ENCODE results near the gene DOK6. TPM values are rescaled to one million over a fixed set of nuclear protein-coding genes. Genes with fewer than 3 reads are reported as not detected.

DOK6 gene
- total RNA-seq, 1 experiment from 2014 or later = not detected

DNA sequence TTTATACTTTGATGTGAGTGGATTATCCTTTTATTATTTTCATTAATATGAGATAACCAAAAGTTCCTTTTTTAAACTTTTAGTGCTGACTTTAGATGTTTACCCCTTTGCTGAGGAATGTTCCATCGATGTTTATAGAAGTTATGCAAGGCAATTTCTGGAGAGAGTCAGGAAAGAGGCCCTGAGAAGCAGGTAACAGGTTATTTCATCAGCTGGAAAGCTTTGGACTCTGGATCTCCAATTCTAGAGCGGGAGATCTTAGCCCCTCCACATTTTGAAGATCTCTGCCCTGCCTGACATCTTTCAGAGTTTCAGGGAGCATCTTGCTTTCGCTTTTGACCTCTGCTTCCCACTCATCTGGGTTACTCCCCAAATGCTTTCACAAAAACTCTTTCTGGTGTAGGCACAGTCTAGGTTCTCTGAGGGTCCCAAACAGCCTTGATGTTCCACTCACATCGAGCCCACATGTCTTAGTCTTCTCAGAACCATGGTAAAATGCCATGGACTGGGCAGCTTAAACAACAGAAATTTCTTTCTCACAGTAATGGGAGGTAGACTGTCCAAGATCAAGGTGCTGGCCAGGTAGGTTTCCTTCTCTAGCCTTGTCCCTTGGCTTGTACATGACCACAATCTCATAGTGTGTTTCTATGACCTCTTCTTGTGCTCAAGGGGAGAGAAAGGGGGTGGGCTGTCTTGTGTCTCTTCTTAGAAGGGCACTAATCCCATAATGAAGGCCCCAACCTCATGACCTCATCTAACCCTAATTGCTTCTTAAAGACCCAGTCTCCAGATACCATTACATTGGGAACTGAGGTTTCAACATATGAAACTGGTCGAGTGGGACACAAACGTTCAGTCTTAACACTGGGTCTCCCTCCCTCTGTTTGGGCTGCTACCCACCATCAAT lies 87.1 kb downstream of the DOK6 start:
- no peak for DNase-seq
- CTCF ChIA-PET = no interaction called here
- BruUV-seq (replicated peaks) = no TSS peak
- TF ChIP-seq, protein P1, sequence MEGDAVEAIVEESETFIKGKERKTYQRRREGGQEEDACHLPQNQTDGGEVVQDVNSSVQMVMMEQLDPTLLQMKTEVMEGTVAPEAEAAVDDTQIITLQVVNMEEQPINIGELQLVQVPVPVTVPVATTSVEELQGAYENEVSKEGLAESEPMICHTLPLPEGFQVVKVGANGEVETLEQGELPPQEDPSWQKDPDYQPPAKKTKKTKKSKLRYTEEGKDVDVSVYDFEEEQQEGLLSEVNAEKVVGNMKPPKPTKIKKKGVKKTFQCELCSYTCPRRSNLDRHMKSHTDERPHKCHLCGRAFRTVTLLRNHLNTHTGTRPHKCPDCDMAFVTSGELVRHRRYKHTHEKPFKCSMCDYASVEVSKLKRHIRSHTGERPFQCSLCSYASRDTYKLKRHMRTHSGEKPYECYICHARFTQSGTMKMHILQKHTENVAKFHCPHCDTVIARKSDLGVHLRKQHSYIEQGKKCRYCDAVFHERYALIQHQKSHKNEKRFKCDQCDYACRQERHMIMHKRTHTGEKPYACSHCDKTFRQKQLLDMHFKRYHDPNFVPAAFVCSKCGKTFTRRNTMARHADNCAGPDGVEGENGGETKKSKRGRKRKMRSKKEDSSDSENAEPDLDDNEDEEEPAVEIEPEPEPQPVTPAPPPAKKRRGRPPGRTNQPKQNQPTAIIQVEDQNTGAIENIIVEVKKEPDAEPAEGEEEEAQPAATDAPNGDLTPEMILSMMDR (IDR thresholded peaks at IDR 0.05; ENCODE audit: unreplicated experiment) = no peak
- no peaks in the 10 kb centered on the region for H3K27me3 Mint-ChIP-seq (ENCODE audit: unreplicated experiment)
- intact Hi-C loops (cut with micrococcal nuclease; ENCODE audit: unreplicated experiment) = no loop called here
- no peaks in the 10 kb centered on the region for H3K36me3 Mint-ChIP-seq (ENCODE audit: insufficient read depth, unreplicated experiment)
- no peak overlapping the region for H3K27ac Mint-ChIP-seq (ENCODE audit: unreplicated experiment)
- H3K4me3 Mint-ChIP-seq (ENCODE audit: low read depth, unreplicated experiment) = no peak overlapping the region
- peaks cover 3% of the 10 kb centered on the region for H3K9me3 Mint-ChIP-seq (ENCODE audit: low read depth, unreplicated experiment)
- peaks cover 10% of the 10 kb centered on the region for H3K4me1 Mint-ChIP-seq (ENCODE audit: low read depth, unreplicated experiment)

GRCh38 chr18:69490072-69490471 lies 89.4 kb downstream of the DOK6 start:
- TF ChIP-seq, protein P1 (IDR thresholded peaks at IDR 0.05; ENCODE audit: unreplicated experiment) = no peak
- intact Hi-C loops (cut with micrococcal nuclease; ENCODE audit: unreplicated experiment) = no loop called here
- H3K27ac Mint-ChIP-seq (ENCODE audit: unreplicated experiment) = no peak overlapping the region
- CTCF ChIA-PET = no interaction called here
- no peak for DNase-seq
- H3K4me3 Mint-ChIP-seq (ENCODE audit: low read depth, unreplicated experiment) = no peak overlapping the region
- no TSS peak for BruUV-seq (replicated peaks)
- no peaks in the 10 kb centered on the region for H3K36me3 Mint-ChIP-seq (ENCODE audit: insufficient read depth, unreplicated experiment)
- H3K4me1 Mint-ChIP-seq (ENCODE audit: low read depth, unreplicated experiment) = peaks cover 1% of the 10 kb centered on the region
- no peaks in the 10 kb centered on the region for H3K27me3 Mint-ChIP-seq (ENCODE audit: unreplicated experiment)
- H3K9me3 Mint-ChIP-seq (ENCODE audit: low read depth, unreplicated experiment) = peaks cover 3% of the 10 kb centered on the region

DNA sequence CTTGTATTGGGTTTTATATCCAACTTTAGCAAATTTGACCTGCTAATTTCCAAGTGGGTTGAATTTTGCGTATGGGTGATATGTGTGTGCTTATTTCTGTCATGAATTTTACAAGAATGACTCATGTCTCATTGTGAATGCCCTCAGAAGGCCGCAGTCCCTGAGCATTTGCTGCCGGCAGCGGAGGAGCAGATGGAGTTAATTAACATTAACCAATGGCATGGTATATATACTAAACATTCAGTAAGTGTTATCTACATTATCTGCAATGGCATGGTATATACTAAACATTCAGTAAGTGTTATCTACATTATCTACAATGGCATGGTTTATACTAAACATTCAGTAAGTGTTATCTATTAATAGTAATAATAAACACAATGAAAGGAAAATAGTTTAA lies 90.1 kb downstream of the DOK6 start:
- peaks cover 3% of the 10 kb centered on the region for H3K9me3 Mint-ChIP-seq (ENCODE audit: low read depth, unreplicated experiment)
- CTCF ChIA-PET = no interaction called here
- no peak overlapping the region for H3K4me3 Mint-ChIP-seq (ENCODE audit: low read depth, unreplicated experiment)
- no peak overlapping the region for H3K27ac Mint-ChIP-seq (ENCODE audit: unreplicated experiment)
- no peak for DNase-seq
- intact Hi-C loops (cut with micrococcal nuclease; ENCODE audit: unreplicated experiment) = no loop called here
- H3K36me3 Mint-ChIP-seq (ENCODE audit: insufficient read depth, unreplicated experiment) = no peaks in the 10 kb centered on the region
- H3K27me3 Mint-ChIP-seq (ENCODE audit: unreplicated experiment) = no peaks in the 10 kb centered on the region
- no TSS peak for BruUV-seq (replicated peaks)
- TF ChIP-seq, protein P1 (IDR thresholded peaks at IDR 0.05; ENCODE audit: unreplicated experiment) = no peak
- H3K4me1 Mint-ChIP-seq (ENCODE audit: low read depth, unreplicated experiment) = no peaks in the 10 kb centered on the region

DNA sequence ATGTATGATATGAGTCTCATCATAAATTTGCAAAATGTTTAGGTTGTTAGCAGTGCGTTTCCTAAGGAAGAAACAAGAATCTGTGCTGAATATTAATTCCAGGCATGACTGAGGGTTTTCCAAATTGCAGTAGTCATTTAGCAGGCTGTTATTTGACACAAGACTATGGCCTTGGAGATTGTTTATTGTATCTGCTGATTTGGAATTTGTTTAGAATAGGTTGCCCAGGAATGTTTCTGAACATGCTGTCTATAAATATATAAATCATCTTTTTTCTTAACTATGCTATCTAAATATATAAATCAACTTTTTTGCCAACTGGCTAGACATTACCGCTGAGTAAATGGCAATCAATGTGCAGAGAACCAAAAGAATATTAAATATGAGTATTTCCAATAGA lies 90.9 kb downstream of the DOK6 start:
- Mint-ChIP-seq H3K9me3 (ENCODE audit: low read depth, unreplicated experiment) (peaks cover 3% of the 10 kb centered on the region), H3K27me3 (ENCODE audit: unreplicated experiment) (no peaks in the 10 kb centered on the region), H3K4me1 (ENCODE audit: low read depth, unreplicated experiment) (no peaks in the 10 kb centered on the region), H3K36me3 (ENCODE audit: insufficient read depth, unreplicated experiment) (no peaks in the 10 kb centered on the region), H3K4me3 (ENCODE audit: low read depth, unreplicated experiment) (no peak overlapping the region), H3K27ac (ENCODE audit: unreplicated experiment) (no peak overlapping the region)
- TF ChIP-seq, protein P1 (IDR thresholded peaks at IDR 0.05; ENCODE audit: unreplicated experiment) = no peak
- no TSS peak for BruUV-seq (replicated peaks)
- CTCF ChIA-PET = no interaction called here
- DNase-seq = no peak
- intact Hi-C loops (cut with micrococcal nuclease; ENCODE audit: unreplicated experiment) = no loop called here

Measured in Calu3 (cell line).